T-helper 9 cell (primary cell): ENCODE data around the gene BAMBI.

Source experiments
- DNase-seq: peaks from one replicate; pipeline ENCODE4 v3.0.0-alpha.2; 2020

Gene BAMBI

DNA sequence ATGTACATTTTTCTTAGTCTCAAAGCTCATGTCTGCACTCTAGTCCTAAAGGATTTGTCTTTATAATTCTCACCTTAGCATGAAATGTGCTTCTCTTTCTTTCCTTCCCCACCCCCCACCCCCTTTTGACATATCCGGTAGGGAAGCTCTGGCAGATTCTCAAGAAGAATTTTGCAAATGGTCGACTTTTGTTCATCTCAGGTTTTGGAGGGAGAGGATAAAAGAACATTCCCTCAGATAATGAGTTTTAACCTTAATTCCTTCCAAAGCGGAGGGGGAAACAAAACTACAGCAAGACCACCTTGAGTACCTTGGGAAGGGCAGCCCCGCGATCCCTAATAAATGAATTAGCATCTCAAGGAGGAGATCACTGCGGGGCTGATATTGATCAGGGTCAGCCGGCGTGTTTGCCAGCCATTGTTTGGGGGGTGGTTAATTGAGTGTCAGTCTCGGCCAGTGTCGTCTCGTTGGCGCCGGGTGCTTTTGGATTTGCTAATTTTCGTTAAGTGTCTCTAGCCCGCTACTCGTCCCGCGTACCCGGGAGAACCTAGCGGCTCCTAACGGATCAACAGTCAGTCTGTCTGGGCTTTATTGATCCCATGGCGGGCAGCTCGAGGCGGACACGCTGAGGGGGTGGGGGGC is 874 bp upstream of the BAMBI start:
- DNase-seq, result peak; percentile 11

DNA sequence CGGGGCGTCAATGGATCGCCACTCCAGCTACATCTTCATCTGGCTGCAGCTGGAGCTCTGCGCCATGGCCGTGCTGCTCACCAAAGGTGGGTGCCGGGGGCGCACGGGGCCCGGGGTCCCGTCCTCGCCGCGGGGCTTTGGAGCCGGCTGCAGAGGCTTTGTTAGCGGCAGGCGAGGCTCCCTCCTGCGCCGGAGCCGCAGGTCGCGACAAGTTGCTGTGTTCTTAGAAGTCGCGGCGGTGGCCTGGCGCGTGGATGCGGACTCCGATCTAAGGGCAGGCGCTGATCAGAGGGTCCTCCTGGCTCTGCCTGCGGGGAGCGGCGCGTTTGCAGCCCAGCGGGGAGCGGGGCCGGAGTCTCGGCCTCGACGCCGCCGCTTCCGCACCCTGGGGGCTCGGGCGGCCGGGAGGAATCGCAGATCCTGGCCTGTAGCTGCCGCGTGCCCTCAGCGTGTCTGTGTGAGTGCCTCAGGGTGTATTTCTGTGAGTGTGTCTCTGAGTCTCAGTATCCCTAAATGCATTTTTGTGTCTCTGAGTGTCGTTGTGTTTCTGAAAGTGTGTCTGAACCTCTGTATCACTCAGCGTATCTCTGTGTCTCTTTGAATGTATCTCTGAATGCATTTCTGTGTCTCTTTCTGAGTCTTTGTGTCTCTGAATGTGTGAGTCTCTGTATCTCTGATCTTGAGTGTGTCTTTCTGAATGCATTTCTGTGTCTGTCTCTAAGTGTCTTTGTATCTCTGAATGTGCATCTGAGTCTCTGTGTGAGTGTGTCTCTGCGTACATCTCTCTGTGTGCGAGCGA is 766 bp downstream of the BAMBI start:
- DNase-seq, result peak; percentile 14

DNA sequence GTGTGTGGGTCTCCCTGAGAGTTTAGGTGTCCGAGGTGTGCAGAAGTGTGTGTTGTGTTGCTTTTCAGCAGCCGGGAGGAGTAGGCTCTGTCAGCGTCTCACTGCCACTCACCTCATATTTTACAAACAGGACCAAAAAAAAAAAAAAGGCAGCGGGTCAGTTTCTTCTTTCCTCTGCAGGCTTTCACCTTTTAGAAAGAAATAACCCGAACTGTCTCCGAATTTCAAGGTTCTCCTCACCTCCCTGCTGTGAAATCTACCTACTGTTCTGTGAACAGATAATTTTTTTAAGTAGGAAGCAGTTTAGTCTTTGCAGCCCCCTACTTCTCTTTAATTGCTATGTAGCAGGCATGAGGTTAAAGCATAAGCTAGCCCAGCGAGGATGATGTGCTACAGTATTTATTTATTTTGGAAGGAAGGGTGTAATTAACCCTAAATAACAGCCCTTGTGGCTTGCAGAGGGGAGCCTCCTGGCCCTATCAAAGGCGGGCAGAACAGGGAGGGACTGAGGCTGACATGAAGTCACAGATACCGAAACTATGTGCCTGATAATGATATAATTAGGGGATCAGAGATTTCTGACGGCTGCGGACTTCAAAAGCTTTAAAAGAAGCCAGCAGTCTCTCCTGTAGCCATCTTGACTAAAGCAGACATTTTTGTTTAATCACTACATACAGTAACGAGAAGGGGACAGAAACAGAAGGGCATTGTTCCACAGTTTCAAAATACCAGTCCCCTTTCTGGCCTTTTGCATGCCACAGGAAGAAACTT is 1.6 kb downstream of the BAMBI start:
- no peak for DNase-seq

DNA sequence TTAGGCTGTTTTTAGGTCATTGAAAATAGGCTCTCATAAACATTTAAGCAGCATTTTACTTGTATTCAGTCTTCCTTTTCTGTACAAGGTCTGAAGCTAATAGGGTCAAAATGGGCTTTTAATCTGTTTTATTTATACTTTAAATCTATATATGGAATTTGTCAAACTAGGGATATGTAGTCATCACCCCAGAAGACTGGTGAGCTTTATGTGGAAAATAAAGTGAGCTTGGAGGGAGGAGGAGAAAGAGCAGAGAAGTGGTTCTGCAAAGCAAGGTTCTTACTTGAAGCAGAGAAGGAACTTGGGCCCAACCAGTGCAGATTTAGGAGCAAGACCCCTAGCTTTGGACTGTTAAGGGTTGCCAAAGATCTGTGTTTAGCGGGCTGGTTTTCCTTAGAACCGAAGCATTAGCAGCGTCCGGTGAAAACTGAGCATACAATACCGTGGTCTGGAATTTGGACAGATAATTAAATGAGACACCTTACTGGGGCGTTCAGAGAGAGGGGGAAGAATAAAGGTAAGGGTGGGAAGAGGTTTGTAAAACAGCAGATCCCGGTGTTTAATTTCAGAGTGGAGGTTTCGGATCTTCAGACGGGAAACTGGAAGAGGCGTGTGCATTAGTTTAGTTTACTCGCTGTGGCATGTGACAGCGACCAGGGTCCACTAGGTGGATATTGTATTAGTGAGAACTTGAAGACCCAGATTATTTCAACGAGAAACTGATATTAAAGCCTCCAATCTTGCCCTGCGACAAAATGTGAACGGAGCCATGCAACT is 2.4 kb downstream of the BAMBI start:
- DNase-seq, result no peak

DNA sequence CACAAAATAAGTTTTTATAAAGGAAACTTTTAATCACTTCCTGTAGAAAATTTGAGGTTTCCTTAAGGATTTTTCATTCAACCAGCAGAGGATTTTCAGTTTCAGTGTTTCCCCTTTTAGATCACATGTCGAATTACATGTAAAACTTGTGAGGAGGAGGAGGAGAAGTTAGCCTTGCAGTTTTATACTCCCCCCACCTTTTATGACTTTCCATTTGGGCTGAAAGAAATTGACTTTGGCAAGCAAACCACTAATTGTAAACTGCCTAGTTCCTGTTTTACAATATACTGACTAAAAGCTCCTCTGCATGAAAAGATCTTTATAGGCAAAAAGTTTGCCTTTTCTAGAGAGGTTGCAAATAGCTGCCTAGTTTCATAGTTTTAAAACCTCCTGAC is 3.0 kb downstream of the BAMBI start:
- DNase-seq, result no peak

DNA sequence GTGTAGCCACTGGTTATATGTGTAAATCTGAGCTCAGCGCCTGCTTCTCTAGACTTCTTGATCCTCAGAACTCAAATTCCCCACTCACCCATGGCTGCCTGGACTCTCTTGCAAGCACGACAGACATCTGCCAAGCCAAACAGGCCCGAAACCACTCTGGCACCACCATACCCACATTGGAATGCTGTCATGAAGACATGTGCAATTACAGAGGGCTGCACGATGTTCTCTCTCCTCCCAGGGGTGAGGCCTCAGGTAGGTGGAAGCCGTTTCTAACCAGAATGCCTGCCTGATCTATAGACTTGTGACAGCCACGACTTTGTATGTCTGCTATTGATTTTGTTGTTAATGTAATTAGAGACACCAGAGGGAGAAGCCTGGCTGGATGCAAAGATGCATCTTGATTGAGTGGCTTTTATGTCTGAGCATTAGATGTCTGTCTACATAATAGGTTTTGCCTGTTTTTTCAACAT is 4.0 kb downstream of the BAMBI start:
- DNase-seq, result no peak

DNA sequence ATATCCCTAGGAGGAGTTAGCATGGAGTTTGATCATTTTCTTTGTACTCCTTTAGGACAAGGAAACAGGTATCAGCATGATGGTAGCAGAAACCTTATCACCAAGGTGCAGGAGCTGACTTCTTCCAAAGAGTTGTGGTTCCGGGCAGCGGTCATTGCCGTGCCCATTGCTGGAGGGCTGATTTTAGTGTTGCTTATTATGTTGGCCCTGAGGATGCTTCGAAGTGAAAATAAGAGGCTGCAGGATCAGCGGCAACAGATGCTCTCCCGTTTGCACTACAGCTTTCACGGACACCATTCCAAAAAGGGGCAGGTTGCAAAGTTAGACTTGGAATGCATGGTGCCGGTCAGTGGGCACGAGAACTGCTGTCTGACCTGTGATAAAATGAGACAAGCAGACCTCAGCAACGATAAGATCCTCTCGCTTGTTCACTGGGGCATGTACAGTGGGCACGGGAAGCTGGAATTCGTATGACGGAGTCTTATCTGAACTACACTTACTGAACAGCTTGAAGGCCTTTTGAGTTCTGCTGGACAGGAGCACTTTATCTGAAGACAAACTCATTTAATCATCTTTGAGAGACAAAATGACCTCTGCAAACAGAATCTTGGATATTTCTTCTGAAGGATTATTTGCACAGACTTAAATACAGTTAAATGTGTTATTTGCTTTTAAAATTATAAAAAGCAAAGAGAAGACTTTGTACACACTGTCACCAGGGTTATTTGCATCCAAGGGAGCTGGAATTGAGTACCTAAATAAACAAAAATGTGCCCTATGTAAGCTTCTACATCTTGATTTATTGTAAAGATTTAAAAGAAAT is 4.8 kb downstream of the BAMBI start:
- DNase-seq, result no peak

DNA sequence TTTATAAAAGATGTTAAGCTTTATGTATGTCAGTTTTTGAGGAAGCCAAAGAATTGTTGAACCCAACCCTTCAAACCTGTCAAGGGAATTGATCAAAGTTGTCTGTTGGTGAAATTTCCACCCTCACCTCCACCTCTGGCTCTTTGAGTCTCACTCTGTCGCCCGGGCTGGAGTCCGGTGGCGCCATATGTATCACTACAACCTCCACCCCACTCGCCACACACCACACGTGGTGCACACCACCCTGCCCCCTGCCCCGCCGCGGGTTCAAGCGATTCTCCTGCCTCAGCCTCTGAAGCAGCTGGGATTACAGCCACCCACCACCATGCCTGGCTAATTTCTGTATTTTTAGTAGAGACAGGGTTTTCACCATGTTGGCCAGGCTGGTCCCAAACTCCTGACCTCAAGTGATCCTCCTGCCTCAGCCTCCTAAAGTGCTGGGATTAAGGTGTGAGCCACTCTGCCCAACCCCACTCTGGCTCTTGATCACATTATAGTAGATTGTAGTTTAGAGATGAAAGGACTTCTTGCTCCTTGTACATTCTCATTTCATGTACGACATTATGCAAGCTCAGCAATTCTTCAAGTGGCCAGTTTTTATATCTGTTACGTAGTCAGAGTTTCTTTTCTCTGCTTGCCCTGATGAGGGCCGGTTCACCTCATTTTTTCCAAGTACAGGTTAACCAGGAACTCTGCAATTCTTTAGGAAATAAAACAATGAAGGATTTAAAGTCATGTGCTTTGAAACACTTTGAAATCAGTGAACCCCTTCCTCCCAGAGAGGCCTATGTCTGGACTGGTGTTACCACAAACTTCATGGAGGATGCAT is 7.0 kb downstream of the BAMBI start:
- DNase-seq, result no peak

DNA sequence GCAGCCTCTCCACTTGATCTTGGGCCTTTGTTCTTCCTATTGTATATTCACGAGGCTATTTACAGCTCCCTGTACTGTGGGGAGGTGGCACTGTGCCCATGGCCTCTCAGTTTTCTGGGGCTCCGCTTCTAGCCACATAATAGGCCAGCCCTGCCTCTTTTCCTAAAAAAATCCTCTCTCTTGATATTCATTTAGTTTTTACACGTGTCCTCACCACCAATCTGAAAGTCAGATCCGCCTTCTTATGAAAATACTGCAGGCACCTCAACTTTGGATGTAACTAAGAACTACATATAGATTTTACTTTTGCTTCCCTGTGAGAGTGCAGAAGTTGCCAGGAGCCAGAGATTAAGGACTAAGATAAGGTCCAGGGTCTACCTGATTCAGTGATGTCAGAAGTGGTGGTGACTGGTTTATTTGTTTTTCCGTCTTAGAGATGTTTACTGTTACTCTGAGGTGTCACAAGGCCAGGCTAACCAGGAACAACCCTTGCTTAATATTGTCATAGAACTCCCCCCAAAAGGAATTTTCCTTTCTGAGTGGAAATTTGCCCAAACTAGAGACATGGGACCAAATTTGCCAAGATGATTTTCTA is 7.8 kb downstream of the BAMBI start:
- DNase-seq, result no peak

DNA sequence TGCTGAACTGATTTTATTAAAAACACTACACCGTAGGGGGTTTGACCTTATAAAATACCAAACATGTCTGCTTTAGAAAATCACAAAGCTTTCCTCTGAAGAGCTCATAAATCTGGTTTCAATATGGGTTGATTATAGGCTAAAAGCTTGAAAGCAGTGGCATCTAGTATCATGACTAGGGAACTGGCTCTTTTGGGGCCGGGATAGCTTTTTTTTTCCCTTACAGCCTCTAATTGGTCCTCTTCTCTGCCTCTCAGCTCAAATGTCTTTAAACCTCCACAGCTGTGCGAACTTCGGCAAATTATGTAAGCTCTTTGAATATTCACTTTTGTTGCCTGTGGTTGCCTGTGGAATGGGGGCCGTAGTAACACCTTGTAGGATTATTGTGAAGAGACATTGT is 8.4 kb downstream of the BAMBI start:
- no peak for DNase-seq

DNA sequence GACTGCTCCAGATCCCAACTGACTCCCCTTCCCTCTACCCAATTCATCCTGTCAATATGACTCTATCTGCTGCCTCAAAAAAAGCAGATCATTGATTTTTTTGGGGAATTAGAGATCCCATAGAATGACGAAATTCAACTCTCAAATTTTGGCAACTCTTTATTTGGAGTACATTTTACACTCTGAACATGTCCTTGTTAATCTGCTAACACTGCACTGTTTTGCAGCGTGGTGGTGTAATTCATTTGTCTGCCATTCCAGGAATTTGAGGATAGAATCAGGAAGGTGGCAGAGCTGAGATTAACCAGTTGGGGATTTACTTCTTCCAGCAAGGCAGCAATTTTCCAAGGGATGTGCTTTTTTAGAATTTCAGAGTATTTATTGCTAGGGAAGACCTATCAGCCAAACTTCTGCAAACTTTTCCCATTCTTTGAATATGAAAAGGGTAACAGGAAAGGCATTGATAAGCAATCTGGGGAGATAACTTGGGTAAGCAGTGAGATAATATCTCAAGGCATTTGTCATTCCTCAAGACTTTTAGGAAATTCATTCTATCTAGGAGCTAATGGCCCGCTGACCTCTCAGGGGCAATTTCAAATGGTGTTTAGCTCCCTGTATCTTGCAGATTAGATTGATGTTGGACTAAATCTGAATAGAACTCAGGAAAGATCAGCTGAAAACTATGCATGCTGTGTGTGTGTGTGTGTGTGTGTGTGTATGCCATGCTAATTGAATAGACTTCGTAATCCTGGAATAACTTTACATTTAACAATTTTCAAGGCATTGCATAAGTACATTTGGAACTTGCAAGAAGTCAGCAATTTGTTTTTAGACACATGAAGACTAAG is 9.7 kb downstream of the BAMBI start:
- no peak for DNase-seq

DNA sequence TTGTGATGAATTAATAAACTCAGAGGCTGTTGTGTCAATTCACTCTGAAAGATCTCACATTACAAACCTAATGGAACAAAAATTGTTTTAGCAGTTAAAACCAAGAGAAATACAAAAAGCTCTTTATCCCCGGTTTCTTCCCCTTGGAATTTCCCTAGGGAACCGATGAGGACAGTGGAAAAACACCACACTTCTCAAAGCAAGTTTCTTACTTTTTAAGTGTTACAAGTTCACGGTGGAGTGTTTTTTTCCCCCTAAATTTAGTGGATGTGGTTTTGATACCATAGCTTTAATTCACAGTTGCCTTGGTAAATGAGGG is 10.3 kb downstream of the BAMBI start:
- DNase-seq, result no peak

DNA sequence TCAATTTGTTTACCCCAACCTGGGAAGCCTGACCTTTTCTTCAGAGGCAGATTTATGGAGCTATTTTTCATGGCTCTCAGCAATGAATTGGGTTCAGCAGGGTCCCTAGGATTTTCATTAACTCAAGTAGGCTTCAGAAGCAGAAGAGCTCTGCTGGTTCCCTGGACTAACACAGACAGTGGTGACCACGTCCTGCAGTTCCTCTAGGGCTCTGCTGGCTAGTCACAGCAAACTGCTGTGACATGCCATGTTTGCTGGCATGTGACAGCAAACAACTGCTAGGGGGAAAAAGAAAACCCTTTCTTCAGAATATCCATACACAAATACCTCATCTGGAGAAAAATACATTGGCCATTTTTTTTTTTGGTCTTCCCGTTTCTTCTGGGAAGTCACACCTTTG is 13.2 kb downstream of the BAMBI start:
- no peak for DNase-seq

DNA sequence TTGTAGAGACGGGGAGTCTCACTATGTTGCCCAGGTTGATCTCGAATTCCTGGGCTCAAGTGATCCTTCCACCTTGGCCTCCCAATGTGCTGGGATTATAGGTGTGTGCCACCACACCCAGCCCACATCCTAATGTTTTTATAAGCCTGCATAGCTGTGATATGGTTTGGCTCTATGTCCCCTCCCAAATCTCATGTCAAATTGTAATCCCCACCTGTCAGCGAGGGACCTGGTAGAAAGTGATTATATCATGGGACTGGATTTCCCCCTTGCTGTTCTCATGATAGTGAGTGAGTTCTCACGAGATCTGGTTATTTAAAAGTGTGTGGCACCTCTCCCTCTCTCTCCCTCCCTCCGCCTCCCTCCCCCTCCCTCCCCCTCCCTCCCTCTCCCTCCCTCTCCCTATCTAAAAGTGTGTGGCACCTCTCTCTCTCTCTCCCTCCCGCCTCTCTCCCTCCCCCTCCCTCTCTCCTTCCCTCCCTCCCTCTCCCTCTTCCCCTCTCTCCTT is 13.9 kb downstream of the BAMBI start:
- DNase-seq, result no peak

DNA sequence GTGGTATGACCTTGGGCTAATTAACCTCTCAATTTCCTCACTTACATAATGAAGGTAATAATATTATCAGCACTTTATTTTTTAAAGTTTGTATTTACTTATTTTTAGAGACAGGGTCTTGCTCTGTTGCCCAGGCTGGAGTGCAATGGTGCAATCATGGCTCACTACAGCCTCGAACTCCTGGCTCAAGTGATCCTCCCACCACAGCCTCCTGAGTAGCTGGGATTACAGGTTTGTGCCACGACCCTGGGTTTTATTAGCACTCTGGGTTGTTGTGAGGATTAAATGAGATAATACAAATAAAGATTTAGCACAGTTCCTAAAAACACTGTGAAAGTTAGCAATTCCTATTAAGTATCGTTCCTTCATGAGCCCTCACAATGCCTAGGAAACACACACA is 14.7 kb downstream of the BAMBI start:
- no peak for DNase-seq

DNA sequence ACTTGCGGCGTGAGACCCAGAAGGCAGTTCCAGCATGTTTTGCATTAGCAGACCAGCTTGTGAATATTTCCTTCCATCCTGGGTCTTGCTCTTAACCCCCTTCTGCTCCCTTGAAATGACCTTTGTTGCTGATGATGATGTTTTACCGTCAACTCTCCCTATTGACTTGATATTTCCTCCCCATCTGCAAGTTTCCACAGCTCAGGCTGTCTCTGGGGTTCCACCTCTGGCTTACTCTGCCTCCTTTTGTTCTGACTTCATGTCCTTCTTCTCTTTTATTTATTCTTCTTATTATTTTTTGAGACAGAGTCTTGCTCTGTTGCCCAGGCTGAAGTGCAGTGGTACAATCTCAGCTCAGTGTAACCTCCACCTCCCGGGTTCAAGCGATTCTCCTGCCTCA is 17.2 kb downstream of the BAMBI start:
- no peak for DNase-seq

DNA sequence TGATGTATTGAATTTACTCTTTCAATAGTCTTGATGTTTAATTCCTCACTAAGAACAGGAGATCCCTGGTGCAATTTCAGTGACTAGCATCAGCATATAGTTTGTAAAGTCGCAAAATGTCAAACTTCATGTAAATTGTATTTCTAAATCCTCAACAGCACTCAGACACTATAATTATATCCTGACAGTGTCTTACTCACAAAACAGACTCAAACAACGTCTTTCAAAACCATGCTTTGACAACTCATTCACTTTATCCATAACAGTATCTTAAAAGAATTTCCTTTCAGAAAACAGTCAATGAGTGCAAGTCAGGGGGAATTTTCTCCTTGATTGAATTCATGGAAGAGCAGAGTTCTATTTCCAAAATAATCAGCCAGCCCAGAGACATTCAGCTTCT is 20.8 kb downstream of the BAMBI start:
- DNase-seq, result no peak

DNA sequence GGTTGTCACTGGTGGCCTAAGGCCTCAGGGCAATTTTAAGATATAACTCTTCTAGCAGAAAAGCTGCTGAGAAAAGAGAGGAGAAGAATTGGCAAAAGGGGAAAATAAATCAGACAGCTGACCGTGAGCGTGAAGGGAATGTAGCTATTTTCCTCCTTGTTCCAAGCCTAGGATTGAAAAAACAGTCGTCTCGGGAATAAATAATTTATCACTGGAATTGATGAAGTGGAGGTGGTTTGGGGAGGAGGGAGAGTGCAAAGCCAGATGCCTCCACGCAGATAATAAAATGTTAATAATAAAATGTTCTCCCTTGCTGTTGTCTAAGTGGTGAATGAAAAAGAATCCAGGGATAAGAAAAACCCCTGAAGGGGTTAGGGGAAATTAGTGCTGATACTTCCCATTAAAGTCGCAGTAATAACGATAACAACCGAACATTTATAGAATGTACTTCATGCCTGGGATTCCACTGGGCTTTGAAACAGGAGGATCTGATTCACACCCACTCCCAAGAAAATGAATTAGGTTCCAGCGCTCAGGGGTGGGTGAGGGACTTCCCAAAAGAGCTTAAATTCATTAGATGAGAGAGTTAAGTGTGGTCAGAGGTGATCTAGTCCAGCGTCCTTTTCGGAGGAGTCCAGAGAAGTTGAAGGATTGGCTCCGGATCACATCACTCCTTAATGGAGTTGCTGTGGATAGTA is 27.3 kb downstream of the BAMBI start:
- DNase-seq, result no peak

DNA sequence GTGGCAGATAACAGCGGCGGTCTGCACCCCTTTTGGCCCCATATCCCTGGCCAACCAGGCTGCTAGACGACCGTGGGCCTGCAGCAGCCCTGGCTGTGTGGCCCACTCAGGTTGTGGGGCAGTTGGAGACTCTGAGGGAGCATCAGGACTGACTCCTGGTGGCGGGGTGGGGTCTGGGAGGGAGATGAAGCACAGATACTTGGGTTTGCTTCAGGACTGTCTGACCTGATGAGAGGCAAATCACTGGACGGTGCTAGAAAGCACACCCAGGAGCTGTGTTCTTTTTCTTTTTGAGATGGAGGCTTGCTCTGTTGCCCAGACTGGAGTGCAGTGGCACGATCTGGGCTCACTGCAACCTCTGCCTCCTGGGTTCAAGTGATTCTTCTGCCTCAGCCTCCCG is 28.2 kb downstream of the BAMBI start:
- no peak for DNase-seq
